DMS 273 (cell line): ENCODE measurements around the gene INO80D.
"Not testable (repeated sequence)": the region's sequence is repeated elsewhere in the genome, so short reads cannot be mapped to it uniquely, and the experiment has no call there.

Experiments used
- DNase-seq: peaks from one replicate; lab custom pipeline; 2025; ENCODE audit not compliant: unreplicated experiment; lab: John Stamatoyannopoulos, UW

INO80D gene

DNA sequence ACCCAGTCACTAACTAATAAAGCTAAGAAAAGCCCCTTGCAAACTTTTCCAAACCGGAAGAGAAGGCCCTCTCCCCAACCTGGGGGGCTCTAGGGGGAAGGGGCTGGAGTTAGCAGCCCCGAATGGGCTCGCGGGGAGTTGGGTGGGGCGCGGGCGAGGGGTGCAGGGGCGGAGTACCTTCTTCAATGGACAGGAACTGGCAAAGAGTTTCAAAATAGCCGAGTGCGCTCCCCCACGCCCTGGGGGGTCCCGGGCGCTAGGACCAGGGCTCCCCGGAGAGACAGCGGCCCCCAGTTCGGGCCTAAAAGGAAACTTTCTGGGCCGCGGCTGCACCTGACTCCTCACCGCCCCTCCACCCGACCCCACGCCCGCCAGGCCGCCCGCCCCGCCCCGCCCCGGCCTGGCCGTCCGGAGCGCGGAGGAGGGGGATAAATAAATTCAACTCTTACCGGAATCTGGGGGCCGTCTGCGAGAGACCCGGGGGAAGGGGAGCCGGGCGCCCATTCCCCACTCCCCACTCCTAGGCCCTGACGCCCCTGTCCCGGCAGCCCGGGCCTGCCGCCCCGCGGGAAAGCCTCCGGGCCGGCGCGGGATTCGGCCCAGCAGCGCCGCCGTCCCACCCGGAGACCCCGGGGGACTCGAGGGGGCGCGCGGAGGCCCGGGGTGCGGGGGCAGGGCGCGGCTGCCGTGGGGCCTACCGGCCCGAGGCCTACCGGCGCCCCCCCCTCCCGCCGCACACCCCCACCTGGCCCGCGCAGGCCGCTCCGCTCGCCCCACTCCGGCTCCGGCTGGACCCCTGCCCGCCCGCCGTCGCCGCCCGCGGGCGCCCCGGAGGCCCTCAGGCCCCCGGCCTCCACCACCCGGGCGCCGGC, 868 bp downstream of the INO80D start:
- peak; percentile 74 for DNase-seq

DNA sequence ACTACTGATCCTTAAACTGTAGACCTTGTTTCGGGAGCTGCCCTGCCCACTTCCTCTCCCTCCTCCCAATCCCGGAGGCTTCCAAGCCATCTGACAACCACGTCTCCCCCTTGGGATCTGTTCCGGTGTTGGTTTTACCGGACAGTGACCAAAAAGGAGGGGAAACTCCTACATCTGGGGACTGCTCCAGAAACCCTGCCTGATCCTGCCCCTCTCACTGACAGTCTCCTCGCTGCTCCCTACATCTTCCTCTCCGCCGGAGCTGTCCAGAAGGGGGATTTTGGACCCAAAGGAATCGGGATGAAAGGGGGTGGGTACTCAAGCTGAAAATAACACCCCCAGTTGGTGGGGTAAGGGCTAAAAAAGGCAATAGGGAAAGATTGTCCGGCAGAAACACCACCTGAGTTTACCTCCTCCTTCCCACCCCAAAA, 1.5 kb downstream of the INO80D start:
- DNase-seq = peak; percentile 77

DNA sequence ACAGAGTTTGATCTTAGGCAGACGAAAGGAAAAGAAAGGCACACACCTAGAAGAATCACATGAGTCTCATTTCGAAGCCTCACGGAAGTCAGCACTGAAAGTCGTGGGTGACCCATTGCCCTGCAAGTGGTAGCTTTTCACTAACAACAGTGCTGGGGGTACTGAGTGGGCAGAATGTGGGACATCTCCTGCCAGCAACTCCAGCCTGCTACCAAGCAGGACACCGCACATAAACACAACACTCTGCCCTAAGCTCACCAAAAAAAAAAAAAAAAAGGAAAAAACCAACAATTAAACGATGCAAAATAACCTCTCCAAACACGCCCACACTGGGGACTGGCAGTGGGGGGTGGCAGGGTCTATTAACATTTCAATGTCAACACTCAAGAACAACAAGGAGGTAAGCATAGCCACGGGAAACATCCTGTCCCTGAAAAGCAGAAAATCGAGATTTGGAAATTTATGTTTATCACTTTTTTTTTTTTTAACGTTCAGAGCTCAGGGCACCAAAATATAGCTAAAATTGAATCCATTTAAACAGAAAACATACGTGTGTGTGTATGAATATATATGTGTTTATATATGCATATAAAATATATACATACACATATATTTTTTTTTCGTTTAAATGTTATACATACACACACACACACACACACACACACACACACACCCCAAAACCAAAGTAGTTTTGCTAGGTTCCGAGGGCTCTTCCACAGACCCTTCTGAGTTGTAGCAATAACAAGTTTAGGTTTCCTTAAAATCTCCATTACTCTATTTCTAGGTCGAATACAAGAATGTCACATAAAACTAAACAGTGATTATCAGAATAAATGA, 2.2 kb downstream of the INO80D start:
- DNase-seq = peak; percentile 16

DNA sequence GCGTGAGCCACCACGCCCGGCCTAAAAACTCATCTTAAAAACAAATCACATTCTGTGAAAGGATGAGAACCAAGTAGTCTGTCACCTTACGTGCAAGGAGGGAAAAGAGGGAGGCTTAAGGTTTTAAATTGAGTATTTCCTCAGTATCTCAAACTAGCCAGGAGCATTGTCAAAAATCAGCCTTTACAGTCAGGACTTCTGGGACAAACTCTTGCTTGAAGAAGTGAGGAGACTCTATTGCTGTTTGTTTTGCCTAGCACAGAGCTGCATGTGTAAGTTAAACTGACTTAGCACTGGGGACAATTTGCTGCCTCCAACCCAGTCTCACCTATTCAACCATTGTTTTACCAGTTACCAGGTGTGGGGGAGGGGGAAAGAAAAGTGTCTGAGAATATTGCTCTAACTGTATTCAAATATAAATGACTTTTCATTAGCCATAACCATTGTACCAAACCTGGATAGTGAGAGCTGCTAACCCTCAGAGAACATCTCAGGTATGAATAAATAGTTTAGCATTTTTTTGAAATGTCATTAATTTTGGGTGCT, 3.6 kb downstream of the INO80D start:
- no peak for DNase-seq

DNA sequence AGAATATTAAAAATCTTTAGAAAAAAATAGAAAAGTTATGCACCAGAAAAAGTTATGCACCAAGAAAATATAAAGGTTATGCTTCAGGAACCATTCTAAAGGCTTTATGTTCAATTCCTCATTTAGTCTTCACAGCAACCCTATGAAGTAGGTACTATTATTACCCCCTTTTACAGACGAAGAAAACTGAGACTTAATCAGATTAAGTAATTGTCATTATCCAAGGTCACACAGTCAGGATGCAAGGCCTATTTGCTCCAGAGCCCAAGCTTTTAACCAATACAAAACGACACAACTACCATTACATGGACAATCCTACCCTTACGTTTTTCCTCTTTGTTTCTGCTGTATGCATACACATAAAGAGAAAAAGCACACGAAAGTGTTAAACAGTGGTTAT, 5.0 kb downstream of the INO80D start:
- DNase-seq = no peak

DNA sequence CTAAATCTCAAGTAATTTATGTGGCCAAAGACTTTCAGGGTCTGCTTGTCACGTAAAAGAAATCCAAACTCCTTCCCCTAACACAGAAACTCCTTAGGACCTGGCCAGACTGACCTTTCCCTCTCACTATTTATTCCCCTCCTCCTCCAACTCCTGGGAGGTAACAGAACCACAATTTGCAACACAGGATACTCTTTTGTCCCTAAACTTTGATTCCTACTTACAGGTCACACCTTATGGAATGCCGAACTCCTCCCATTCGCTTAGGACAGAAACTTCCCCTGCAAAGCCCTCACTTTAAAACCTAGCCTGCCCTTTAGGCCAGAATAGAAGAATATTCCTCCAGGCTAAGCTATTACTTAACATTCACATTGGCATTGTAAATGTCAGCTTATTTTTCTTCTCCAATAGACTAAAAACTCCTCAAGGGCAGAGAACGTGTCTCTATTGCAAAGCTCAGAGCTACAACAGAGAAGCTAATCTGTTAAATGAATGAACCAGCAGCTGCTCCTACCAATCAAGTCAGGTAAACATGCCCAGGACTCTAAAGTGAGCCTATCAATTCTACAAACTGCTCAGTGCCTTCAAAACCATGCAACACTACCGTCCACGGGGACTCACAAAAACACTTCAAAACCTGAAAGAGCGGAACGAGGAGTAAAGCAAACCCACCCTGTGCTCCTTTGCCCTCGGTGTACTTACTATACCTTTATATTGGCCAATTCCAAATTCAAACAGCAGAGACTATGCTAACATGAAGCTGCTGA, 6.1 kb downstream of the INO80D start:
- DNase-seq = no peak

DNA sequence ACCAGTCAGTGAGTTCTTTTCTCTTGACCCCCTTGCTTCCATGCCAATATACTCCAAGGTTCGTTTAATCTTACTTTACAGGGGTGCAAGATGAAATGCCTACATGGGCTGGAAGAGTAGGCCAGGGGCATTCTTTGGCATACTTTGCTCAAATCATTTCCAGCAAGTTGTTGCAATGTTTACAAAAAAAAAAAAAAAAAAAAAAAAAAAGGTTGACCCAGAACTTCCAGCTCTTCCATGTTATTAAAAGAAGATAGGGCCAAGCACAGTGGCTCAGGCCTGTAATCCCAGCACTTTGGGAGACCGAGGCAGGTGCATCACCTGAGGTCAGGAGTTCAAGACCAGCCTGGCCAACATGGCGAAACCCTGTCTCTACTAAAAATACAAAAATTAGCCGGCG, 8.1 kb downstream of the INO80D start:
- DNase-seq = not testable (repeated sequence)

GRCh38 chr2:206075113-206075512, 10.9 kb downstream of the INO80D start:
- DNase-seq = no peak

DNA sequence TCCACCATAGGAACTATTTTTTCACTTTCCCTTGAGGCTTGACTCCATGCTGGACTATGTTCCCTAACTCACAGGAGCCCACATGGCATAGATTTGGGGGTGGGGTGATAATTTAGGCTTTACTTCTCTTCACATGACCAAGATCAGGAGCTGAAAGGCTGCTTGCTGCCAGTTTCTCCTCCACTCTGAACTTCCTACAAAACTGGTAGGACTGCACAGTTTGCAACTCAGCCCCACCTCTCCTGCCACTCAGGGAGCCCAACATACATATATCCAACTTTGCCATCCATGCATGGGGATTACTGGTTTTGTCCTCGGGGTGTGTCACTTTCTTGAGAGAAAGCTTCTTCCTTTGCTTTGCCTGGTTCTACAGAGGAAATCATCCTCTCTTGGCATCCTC, 14.2 kb downstream of the INO80D start:
- no peak for DNase-seq

DNA sequence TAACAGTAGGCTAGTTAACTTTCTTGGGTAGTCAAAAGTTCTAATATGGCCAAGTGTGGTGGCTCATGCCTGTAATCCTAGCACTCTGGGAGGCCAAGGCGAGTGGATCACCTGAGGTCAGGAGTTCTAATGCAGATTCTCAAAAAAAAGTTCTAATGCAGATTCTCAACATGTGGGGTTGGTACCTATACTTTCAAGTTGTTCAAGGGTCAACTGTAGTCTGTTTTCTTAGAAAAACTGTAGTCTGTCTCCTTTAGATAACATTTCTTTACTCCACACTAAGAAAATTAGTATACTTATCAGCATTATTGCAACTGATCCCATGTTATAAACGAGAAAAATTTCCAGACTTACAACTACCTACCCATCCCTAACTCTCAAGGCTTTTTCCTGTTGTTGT, 16.6 kb downstream of the INO80D start:
- no peak for DNase-seq

- no peak for DNase-seq
These were observed 17.8 kb downstream of the INO80D start for GRCh38 chr2:206068207-206068606.

- no peak for DNase-seq
These were observed 21.9 kb downstream of the INO80D start for GRCh38 chr2:206064077-206064476.

- DNase-seq = no peak
These were observed 22.3 kb downstream of the INO80D start for GRCh38 chr2:206063635-206064034.

GRCh38 chr2:206062724-206063123, 23.2 kb downstream of the INO80D start:
- DNase-seq = no peak

DNA sequence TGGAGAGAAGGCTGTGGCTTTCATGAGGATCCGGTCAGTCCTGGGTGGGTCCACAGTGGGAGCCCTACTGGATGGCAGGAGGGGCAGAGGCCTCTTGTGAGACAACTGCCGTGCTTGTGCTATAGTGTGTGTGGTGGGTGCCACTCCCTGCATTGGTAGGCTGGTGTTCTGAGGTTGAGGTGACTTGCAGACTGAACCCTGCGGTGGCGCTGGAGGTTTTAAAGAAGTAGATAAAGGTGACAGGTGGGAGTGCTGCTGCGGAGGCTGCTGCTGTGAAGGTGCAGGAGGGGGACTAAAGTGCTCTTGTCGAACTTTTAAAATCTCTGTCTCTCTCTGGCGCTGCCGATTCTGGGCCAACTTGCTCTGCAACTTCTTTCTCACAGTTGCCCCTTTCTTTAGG, 29.7 kb downstream of the INO80D start:
- DNase-seq = no peak

DNA sequence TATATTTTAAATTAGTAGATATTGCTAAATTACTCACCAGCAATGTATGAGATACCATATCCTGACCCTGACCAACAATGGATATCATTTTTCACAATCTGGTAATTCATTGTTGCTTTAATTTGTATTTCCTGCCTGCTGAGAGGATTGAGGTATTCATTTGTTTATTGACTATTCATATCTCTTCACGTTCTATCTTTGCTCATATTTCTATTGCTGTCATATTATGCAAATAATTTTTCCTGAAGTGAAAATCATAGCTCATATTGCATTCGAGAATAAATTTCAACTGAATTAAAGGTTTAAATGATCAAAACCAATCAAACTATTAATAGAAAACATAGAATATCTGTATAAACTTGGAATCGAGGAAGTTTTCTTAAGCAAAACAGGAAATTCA, 31.0 kb downstream of the INO80D start:
- DNase-seq = no peak

DNA sequence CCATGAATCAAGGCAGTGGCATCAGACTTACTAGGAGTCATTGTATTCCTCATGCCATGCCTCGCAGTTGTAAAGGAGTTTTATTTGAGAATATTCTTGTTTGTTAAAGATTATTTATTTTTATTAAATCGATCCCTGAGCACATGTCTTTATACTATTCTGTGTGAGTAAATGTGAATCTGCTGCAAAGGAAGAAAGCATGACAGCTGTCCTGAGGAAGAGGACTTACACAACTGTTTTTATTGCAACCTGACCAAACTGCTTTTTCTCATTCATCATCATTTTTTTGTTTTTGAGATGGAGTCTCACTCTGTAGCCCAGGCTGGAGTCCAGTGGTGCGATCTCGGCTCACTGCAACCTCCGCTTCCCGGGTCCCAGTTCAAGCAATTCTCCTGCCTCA, 34.1 kb downstream of the INO80D start:
- DNase-seq = no peak

- DNase-seq = no peak
These were observed 36.6 kb downstream of the INO80D start for GRCh38 chr2:206049392-206049791.

- no peak for DNase-seq
These were observed 40.7 kb downstream of the INO80D start for GRCh38 chr2:206045251-206045650.

DNA sequence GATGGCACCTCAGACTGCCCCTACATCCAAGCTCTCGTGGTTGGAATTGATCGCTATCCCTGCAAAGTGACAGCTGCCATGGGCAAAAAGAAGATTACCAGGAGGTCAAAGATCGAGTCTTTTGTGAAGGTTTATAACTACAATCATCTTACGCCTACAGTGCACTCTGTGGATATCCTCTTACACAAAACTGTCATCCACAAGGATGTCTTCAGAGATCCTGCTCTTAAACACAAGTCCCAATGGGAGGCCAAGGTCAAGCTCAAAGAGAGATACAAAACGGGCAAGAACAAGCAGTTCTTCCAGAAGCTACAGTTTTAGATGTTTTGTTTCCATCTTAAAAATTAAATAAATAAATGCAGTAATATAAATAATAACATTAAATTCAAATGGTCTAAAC, 45.4 kb downstream of the INO80D start:
- DNase-seq = no peak

DNA sequence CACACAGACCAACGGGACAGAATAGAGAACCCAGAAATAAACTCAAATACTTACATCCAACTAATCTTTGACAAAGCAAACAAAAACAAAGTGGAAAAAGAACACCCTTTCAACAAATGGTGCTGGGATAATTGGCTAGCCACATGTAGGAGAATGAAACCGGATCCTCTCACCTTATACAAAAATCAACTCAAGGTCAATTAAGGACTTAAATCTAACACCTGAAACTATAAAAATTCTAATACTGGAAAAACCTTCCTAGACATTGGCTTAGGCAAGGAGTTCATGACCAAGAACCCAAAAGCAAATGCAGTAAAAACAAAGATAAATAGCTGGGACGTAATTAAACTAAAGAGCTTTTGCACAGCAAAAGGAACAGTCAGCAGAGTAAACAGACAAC, 50.6 kb downstream of the INO80D start:
- DNase-seq = not testable (repeated sequence)
